Lower leg skin (tissue), 4 donors: ENCODE measurements around the gene GJB2. TPM values are rescaled to one million over a fixed set of nuclear protein-coding genes. Genes with fewer than 3 reads are reported as not detected.

Experiments
- DNase-seq, 2 donors: peaks; one replicate each; pipeline ENCODE4 v3.0.0-alpha.2; 2019; ENCODE audit warnings: low spot score in 2 of 2
- H3K4me3 ChIP-seq: fragments of 200-600 bp; sonication (generic); 2 replicates; pipeline ENCODE4 v1.5.1; 2017; ENCODE audit warnings: mild to moderate bottlenecking, low read depth; ENCODE audit not compliant: poor library complexity, severe bottlenecking
- POLR2A ChIP-seq, 2 donors: fragments of 450-650 bp; IDR thresholded peaks; one replicate each; pipeline ENCODE4 v1.6.1; 2016 to 2017; ENCODE audit warnings: antibody characterized with exemption in 2 of 2, mild to moderate bottlenecking in 1 of 2, moderate library complexity in 1 of 2
- WGBS, 2 donors: methylation state at CpG; one replicate each; pipeline ENCODE4 v1.1.5; 2018; 5-methylcytosine and 5-hydroxymethylcytosine counted together
- intact Hi-C: fragments of 100-400 bp; cut with DNase I; formaldehyde crosslinking; loops from one replicate; pipeline ENCODE4 v1.15.0; 2023; ENCODE audit warnings: low total_unique reads
- total RNA-seq, 4 donors: library from RNA; depleted of rRNA; stranded (reverse); fragments of >200 nt; gene quantifications; one replicate each; pipeline ENCODE4 v1.1.0, GENCODE V29; 2016
- TF ChIP-seq, protein P1 (sequence below), 3 donors: fragments of 450-650 bp; IDR thresholded peaks; one replicate each; pipeline ENCODE4 v1.5.1; 2016; ENCODE audit warnings: antibody characterized with exemption in 3 of 3, mild to moderate bottlenecking in 3 of 3, moderate library complexity in 2 of 3

GJB2 gene
- total RNA-seq, 4 donors from 2014 or later = 46.7 to 160 (median 63.0) TPM

DNA sequence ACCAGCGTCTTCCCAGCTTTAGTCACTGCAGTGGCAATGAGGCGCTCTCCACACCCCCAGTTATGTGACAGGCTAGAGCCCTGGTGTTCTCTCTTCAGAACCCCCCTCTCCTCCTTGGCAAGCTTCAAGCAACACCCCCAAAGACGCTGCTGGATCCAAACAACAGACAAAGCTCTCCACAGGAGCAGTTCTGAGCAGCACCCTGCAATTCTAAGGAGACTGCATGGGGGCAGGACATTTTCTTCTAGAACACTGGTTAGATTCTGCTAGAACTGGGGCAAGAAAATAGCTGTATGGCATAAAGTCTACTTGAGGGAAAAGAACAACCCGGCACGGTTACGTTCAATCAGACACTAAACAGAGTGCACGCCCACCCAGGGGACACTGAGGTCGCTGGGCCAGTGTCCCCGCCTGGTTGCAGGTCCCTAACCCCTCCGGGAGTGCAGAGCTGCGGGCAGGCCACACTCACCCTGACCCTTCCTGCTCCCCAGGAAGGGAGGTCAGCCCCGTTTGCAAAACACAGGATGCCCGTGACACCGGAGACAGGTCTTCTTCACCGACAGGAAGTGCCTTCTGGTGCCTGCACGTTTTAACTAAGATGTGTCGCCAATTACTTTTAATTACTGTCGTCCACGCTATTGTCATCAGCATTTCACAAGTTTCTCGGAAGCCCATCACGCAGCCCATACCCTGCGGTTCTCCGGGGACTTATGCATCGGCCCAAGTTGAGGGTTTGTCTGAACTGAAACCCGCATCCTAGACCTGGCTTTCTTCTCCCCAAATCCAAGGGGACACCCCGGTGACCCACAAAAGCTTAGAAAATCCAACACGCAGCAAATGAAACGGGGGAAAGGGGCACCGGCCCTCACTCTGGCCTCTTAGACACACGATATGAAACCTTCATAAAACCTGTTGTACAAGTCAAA is 38.4 kb upstream of the GJB2 start:
- peak overlapping the region; percentile 13 for H3K4me3 ChIP-seq
- WGBS, 2 donors = 27 to 35% methylated on average over 30 of the region's 30 CpGs
- no peak for TF ChIP-seq POLR2A (IDR thresholded peaks at IDR 0.05)
- TF ChIP-seq, protein P1, sequence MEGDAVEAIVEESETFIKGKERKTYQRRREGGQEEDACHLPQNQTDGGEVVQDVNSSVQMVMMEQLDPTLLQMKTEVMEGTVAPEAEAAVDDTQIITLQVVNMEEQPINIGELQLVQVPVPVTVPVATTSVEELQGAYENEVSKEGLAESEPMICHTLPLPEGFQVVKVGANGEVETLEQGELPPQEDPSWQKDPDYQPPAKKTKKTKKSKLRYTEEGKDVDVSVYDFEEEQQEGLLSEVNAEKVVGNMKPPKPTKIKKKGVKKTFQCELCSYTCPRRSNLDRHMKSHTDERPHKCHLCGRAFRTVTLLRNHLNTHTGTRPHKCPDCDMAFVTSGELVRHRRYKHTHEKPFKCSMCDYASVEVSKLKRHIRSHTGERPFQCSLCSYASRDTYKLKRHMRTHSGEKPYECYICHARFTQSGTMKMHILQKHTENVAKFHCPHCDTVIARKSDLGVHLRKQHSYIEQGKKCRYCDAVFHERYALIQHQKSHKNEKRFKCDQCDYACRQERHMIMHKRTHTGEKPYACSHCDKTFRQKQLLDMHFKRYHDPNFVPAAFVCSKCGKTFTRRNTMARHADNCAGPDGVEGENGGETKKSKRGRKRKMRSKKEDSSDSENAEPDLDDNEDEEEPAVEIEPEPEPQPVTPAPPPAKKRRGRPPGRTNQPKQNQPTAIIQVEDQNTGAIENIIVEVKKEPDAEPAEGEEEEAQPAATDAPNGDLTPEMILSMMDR (IDR thresholded peaks at IDR 0.05) = no peak
- intact Hi-C loops = no loop called here
- DNase-seq = no peak

DNA sequence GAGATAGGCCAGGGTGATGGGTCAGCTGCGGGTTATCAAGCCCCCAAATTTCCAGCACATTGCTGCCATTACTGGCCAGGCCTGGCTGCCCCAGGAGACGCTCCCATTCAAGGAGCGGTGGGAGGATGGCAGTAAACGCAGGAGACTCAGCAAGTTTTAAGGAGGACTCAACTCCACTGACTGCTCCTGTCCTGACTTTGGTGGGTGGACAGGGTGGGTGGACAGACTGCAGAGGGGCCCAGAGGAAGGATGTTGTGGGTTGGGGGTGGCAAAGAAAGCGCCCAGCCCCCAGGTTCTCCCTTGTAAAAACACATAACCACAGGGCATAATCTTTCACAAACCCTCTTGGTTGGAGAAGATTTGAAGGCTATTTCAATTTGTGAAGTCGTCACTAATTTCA is 35.0 kb upstream of the GJB2 start:
- WGBS, 2 donors = 63 to 64% methylated on average over 6 of the region's 6 CpGs
- TF ChIP-seq POLR2A (IDR thresholded peaks at IDR 0.05) = no peak
- TF ChIP-seq, protein P1 (IDR thresholded peaks at IDR 0.05) = no peak
- intact Hi-C loops = no loop called here

DNA sequence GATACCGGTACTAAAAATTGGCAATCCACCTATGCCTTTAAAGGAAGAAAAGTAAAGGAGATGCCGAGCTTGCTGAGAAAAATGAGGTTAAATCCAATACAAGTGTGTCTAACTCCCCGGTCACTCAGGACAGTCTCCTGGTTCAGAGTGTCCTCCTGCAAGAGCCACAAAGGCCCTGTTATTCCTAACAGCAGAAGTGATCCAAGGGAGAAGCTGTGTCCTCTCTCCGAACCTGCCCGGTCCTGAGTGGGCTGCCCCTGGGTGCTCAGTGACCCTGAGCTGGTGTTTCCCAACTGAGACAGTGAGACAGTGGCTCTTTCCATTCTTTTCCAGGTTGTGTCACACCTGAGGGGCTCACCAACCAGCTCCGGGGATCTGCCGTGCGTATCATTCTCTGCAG is 34.5 kb upstream of the GJB2 start:
- WGBS, 2 donors = 92% methylated on average over 8 of the region's 8 CpGs
- DNase-seq = no peak
- no peak overlapping the region for H3K4me3 ChIP-seq
- no peak for TF ChIP-seq POLR2A (IDR thresholded peaks at IDR 0.05)
- TF ChIP-seq, protein P1 (IDR thresholded peaks at IDR 0.05) = no peak
- intact Hi-C loops = no loop called here

More for the DNA sequence above, 35.0 kb upstream of the GJB2 start:
- no peak overlapping the region for H3K4me3 ChIP-seq
- DNase-seq = no peak

DNA sequence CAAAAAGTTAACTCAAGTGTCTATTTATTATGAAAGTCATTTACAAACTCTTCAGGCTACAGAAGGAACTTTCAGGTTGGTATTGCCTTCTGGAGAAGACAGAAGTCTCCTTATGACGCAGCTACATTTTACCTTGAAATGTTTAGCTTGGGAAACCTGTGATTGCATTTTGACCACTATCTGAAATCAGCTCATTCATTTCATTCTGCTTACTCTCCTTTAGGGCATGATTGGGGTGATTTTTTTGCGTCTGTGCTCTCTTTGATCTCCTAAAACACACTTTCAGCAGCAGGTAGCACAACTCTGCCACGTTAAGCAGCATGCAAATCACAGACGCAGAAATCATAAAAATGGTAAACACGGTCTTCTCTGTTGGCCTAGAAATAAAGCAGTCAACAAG is 29.8 kb upstream of the GJB2 start:
- intact Hi-C loops = no loop called here
- no peak overlapping the region for H3K4me3 ChIP-seq
- DNase-seq = no peak
- WGBS, 2 donors = 73 to 77% methylated on average over 5 of the region's 5 CpGs
- TF ChIP-seq, protein P1 (IDR thresholded peaks at IDR 0.05) = no peak
- no peak for TF ChIP-seq POLR2A (IDR thresholded peaks at IDR 0.05)

DNA sequence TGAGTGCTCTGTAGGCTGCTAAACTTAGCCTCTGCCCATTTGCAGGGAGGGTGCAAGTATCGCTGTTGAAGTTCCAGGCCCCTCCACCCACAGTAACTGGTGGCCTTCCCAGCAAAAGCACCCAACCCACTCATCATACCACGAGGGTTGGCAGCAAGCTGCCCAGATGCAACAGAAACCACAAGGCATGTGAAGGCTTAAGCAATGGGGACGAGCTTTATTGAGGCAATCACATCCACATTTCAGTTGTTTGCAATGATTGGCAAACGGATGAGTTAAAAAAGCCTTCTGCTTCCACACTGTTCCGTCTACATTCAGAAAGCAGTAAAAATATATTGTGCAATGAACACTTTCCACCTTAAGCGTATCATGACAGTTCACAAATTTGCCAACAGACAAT is 29.0 kb upstream of the GJB2 start:
- WGBS, 2 donors = 55 to 63% methylated on average over 6 of the region's 6 CpGs
- intact Hi-C loops = no loop called here
- no peak for DNase-seq
- TF ChIP-seq, protein P1 (IDR thresholded peaks at IDR 0.05) = no peak
- no peak for TF ChIP-seq POLR2A (IDR thresholded peaks at IDR 0.05)
- H3K4me3 ChIP-seq = no peak overlapping the region
